NCI-H2171 (cell line): ENCODE measurements around the gene FBXO34.

Experiments
- DNase-seq: peaks from one replicate; lab custom pipeline; 2025; lab: John Stamatoyannopoulos, UW

FBXO34 gene

GRCh38 chr14:55272922-55273321 lies 1.7 kb downstream of the FBXO34 start:
- DNase-seq: no peak

GRCh38 chr14:55274146-55274545 lies 2.9 kb downstream of the FBXO34 start:
- DNase-seq: no peak

- no peak for DNase-seq
Observed at GRCh38 chr14:55274751-55275150, 3.5 kb downstream of the FBXO34 start.

DNA sequence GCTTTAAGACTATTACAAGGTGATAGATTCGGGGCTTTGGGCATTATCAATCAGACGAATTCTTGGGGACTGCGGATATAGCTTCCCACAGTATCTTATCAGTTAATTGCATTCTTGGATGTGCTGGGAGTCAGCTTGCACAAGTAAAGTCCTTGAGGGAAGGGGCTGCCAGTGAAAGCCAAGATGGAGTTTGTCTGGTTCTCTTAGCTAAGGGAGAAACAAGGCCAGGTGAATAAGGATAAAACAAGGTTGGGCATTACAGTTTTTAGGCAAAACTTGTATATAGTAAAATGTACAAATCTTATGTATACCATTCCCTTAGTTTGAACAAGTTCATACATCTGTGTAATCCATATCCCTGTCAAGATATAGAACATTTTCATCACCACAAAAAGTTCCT lies 5.5 kb downstream of the FBXO34 start:
- DNase-seq: no peak

DNA sequence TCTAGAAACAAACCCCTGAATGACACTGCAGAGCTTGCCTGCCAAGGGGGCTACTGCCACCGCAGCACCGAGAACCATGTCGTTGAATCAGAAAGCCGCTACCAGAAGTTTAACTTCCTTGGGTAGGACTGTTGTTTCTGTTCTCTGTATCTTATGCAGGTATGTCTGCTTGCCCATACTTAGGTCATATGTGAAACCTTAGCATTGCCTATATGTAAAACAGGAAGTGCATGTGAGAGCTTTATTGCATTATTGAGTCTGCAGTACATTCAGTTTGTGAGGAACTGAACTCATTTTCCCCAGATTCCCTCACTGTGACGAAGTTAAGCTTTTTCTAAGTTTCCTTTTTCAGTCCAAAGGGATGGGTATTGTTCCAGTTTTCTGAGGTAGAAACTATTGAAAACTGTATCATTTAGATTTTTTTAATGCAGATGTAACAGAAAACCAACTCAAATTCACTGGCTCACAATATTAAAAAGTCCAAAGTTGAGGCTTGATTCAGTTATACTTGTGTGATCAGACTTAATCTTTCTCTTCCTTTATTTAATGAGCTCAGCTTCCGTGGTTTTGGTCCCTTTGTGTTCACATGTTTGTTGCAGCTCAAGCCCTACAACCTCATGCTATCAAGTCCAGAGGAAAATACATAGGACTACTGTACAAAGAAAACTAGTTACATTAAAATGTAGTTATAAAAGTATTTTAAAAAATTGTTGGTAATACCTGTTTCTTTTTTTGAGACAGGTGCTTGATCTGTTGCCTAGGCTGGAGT lies 6.9 kb downstream of the FBXO34 start:
- no peak for DNase-seq

DNA sequence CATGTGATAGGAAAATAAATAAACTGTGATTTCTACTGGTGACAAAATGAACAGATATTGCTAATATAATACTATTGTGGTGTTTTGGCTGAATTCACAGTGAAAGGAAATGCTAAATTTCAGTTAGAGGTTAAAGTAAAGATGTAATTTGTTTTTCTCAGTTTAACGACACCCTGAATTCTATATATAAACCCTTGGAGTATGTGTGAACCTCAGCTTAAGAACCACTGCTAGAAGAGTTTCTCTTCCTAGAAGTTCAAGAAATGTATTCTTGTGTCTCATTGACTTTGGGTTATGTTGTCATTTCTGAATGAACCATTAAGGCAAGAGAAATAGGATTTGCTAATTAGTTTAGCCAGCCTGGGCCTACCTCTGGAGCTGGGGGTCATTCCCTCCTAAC lies 8.2 kb downstream of the FBXO34 start:
- DNase-seq: no peak

- DNase-seq: no peak
Observed at GRCh38 chr14:55281316-55281839, 10.2 kb downstream of the FBXO34 start.

DNA sequence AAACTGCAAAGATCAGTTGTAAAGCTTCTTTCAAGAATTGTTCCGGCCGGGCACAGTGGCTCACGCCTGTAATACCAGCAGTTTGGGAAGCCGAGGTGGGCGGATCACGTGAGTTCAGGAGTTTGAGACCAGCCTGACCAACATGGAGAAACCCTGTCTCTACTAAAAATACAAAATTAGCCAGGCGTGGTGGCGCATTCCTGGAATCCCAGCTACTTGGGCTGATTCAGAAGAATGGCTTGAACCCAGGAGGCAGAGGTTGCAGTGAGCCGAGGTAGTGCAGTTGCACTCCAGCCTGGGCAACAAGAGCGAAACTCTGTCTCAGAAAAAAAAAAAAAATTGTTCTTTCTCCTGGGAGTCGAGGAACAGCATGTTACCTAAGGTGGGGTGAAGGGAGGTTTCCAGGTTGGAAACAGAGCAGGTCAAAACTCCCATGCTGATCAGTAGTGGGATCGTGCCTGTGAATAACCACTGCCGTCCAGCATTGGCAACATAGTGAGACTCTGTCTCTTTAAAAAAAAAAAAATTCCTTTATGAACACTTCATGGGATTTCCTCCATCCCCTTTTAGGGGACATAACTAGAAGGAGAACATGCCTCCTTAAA lies 13.9 kb downstream of the FBXO34 start:
- DNase-seq: no peak

GRCh38 chr14:55288439-55288838 lies 17.2 kb downstream of the FBXO34 start:
- no peak for DNase-seq

GRCh38 chr14:55291480-55292081 lies 20.4 kb downstream of the FBXO34 start:
- no peak for DNase-seq

DNA sequence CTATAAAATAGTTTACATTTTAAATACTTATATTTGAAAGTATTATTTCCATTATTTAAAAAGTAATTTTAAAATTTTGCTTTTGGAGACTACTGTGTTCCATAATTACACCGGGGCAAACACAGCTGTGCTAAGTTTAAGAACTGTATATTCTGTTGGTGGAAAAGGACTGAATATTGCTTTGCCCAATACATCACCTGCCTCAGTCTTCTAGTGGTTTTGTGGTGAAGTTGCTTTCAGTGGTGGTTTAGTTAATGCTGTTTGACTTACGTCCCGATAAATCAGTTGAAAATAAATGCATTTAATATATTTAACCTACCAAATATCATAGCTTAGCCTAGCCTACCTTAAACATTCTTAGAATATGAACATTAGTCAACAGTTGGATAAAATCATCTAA lies 23.4 kb downstream of the FBXO34 start:
- DNase-seq: no peak

DNA sequence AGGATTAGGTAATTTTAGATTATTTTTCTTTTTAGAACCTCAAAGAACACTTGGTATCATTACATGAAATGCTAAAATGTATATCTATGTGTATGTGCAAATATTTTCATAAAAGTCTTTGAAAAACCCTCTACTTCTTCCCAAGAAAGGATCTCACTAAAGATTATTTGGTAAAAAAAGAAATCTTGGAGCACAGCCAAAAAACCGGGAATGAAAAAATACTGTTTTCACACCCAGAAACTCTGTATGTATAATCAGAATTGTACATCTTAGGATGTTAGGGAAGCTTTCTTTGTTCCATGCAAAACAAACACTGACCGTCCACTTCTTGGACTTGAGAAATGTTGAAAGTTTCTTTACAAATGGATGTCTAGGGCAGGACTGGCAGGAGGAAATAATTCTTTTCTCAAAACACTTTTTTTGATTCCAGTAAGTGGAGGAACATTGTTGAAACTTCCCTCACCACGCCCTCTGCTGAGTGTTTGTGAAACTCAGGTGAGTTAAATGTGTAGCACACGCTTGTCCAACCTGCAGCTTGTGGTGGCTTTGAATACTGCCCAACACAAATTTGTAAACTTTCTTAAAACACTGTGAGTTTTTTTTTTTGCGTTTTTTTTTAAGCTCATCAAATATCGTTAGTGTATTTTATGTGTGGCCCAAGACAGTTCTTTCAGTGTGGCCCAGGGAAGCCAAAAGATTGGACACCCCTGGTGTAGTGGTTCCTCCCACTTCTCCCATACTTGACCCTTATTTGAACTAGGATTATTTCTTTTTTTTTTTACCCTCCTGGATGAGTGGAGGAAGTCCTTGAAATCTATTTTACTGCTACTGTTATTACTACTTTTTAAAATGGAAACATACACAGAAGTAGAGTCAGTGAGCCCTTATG lies 26.6 kb downstream of the FBXO34 start:
- no peak for DNase-seq

- no peak for DNase-seq
Observed at GRCh38 chr14:55298500-55298822, 27.2 kb downstream of the FBXO34 start.

- no peak for DNase-seq
Observed at GRCh38 chr14:55301437-55302121, 30.4 kb downstream of the FBXO34 start.

- DNase-seq: no peak
Observed at GRCh38 chr14:55302367-55303124, 31.3 kb downstream of the FBXO34 start.

- no peak for DNase-seq
Observed at GRCh38 chr14:55303125-55303499, 31.9 kb downstream of the FBXO34 start.

GRCh38 chr14:55303691-55304145 lies 32.5 kb downstream of the FBXO34 start:
- no peak for DNase-seq

GRCh38 chr14:55306938-55307589 lies 35.8 kb downstream of the FBXO34 start:
- no peak for DNase-seq

- no peak for DNase-seq
Observed at GRCh38 chr14:55309154-55309553, 37.9 kb downstream of the FBXO34 start.

- DNase-seq: no peak
Observed at GRCh38 chr14:55309761-55310365, 38.6 kb downstream of the FBXO34 start.
